ENCODE data around the gene FAM53B.

DNA sequence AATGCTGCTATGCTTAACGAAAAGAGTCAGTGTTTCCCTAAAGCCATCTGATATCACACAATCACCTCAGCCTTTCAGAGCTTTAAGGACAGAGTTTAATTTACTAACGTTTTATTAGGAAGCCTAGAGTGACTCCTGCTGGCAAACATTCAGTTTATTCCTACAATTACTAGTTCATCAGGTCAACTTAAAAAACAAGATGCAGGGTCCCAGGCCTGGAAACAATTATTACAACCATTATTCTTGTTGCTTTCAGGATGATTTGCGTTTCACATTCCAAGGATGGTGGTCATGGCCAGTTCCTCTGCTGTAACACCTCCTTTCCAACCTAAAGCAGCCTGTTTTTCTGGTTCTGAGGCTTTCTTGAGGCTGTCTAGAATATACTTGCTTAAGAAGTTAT lies 1.5 kb upstream of the FAM53B start:
- TF ChIP-seq, protein P1, sequence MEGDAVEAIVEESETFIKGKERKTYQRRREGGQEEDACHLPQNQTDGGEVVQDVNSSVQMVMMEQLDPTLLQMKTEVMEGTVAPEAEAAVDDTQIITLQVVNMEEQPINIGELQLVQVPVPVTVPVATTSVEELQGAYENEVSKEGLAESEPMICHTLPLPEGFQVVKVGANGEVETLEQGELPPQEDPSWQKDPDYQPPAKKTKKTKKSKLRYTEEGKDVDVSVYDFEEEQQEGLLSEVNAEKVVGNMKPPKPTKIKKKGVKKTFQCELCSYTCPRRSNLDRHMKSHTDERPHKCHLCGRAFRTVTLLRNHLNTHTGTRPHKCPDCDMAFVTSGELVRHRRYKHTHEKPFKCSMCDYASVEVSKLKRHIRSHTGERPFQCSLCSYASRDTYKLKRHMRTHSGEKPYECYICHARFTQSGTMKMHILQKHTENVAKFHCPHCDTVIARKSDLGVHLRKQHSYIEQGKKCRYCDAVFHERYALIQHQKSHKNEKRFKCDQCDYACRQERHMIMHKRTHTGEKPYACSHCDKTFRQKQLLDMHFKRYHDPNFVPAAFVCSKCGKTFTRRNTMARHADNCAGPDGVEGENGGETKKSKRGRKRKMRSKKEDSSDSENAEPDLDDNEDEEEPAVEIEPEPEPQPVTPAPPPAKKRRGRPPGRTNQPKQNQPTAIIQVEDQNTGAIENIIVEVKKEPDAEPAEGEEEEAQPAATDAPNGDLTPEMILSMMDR (conservative IDR thresholded peaks at IDR 0.05; ENCODE audit: low read depth, low read length): peak; percentile 40
- TF ChIP-seq EZH2 (IDR thresholded peaks at IDR 0.05; ENCODE audit: borderline replicate concordance, low read depth, low read length, poor library complexity, severe bottlenecking): no peak

Data from A673 (cell line).